Loucy (cell line): ENCODE results near the gene NAAA.

Source experiments
- EZH2phosphoT487 ChIP-seq: fragments of 200-600 bp; IDR thresholded peaks from 2 replicates; pipeline ENCODE4 v1.6.1; 2018; ENCODE audit warnings: antibody characterized with exemption, mild to moderate bottlenecking, moderate library complexity, borderline replicate concordance
- TF ChIP-seq, protein P1 (sequence below): fragments of 200-600 bp; sonication (generic); conservative IDR thresholded peaks from 2 replicates; pipeline ENCODE4 v1.5.1; 2014; ENCODE audit warnings: mild to moderate bottlenecking, antibody characterized with exemption, low read length

DNA sequence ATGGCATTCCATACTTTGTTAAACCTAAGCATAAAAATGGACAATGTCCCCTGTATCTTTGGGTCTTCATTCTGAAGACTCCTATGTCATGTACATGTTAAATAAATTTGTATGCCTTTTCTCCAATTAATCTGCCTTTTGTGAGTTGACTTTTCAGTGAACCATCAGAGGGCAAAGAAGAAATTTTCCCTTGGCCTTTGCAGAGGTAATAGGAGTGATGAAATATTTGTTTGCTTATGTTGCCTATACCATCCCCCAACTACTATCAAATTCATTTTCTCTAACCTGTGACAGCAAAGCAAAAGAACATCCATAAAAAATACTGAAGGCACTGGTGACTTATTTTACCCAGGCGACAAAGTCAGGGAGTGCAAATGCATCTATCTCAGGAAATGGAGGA is 18.2 kb downstream of the NAAA start:
- TF ChIP-seq, protein P1, sequence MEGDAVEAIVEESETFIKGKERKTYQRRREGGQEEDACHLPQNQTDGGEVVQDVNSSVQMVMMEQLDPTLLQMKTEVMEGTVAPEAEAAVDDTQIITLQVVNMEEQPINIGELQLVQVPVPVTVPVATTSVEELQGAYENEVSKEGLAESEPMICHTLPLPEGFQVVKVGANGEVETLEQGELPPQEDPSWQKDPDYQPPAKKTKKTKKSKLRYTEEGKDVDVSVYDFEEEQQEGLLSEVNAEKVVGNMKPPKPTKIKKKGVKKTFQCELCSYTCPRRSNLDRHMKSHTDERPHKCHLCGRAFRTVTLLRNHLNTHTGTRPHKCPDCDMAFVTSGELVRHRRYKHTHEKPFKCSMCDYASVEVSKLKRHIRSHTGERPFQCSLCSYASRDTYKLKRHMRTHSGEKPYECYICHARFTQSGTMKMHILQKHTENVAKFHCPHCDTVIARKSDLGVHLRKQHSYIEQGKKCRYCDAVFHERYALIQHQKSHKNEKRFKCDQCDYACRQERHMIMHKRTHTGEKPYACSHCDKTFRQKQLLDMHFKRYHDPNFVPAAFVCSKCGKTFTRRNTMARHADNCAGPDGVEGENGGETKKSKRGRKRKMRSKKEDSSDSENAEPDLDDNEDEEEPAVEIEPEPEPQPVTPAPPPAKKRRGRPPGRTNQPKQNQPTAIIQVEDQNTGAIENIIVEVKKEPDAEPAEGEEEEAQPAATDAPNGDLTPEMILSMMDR = no peak
- TF ChIP-seq EZH2phosphoT487 = no peak
